DOHH2 (cell line): ENCODE measurements around the gene EID3.

Experiments
- H3F3A ChIP-seq: fragments of 200-600 bp; sonication (generic), shearing (Covaris generic); 2 replicates; pipeline ENCODE4 v1.6.0; 2016; ENCODE audit warnings: antibody characterized with exemption, mild to moderate bottlenecking; ENCODE audit not compliant: control insufficient read depth, insufficient read depth
- H3K27ac ChIP-seq: fragments of 200-600 bp; sonication (generic); 2 replicates; pipeline ENCODE4 v1.5.1; 2014; ENCODE audit warnings: low read depth, mild to moderate bottlenecking, low read length, moderate library complexity
- H3K27me3 ChIP-seq: fragments of 200-600 bp; sonication (generic); 2 replicates; pipeline ENCODE4 v1.6.1; 2014; ENCODE audit warnings: mild to moderate bottlenecking, low read length, mixed read lengths; ENCODE audit not compliant: control insufficient read depth
- H3K36me3 ChIP-seq: fragments of 200-600 bp; sonication (generic); 2 replicates; pipeline ENCODE4 v1.6.1; 2014; ENCODE audit warnings: mild to moderate bottlenecking, low read length, moderate library complexity, mixed read lengths; ENCODE audit not compliant: control insufficient read depth
- H3K4me1 ChIP-seq: fragments of 200-600 bp; sonication (generic); 2 replicates; pipeline ENCODE4 v1.6.1; 2014; ENCODE audit warnings: mild to moderate bottlenecking, low read length, mixed read lengths; ENCODE audit not compliant: control insufficient read depth
- H3K4me2 ChIP-seq: fragments of 200-600 bp; sonication (generic); 2 replicates; pipeline ENCODE4 v1.6.0; 2014; ENCODE audit warnings: mild to moderate bottlenecking, low read length, moderate library complexity
- H3K4me3 ChIP-seq: fragments of 200-600 bp; sonication (generic); 2 replicates; pipeline ENCODE4 v1.5.1; 2014; ENCODE audit warnings: mild to moderate bottlenecking, low read length, mixed read lengths
- H3K79me2 ChIP-seq: fragments of 200-600 bp; sonication (generic); 2 replicates; pipeline ENCODE4 v1.6.1; 2014; ENCODE audit warnings: mild to moderate bottlenecking, low read length, mixed read lengths; ENCODE audit not compliant: control insufficient read depth
- H3K9me2 ChIP-seq: fragments of 200-600 bp; sonication (generic); replicated peaks from 2 replicates; pipeline ENCODE4 v1.6.1; 2014; ENCODE audit warnings: mild to moderate bottlenecking, low read length, mixed read lengths; ENCODE audit not compliant: control insufficient read depth
- H3K9me3 ChIP-seq: fragments of 200-600 bp; sonication (generic); 2 replicates; pipeline ENCODE4 v1.6.1; 2014; ENCODE audit warnings: antibody characterized with exemption, low read length, mixed read lengths; ENCODE audit not compliant: control insufficient read depth, insufficient read depth
- H4K20me1 ChIP-seq: fragments of 200-600 bp; sonication (generic); 2 replicates; pipeline ENCODE4 v1.6.0; 2014; ENCODE audit warnings: low read depth, mild to moderate bottlenecking, antibody characterized with exemption, low read length, moderate library complexity; ENCODE audit not compliant: control insufficient read depth, insufficient read depth
- CTCF ChIP-seq: fragments of 200-600 bp; sonication (generic); IDR thresholded peaks from one replicate; pipeline ENCODE4 v1.5.1; 2014; ENCODE audit warnings: antibody characterized with exemption, mild to moderate bottlenecking, low read depth, low read length; ENCODE audit not compliant: poor library complexity, severe bottlenecking
- EZH2phosphoT487 ChIP-seq: fragments of 200-600 bp; sonication (generic); IDR thresholded peaks from 2 replicates; pipeline ENCODE4 v1.6.1; 2017; ENCODE audit warnings: borderline replicate concordance, mild to moderate bottlenecking, antibody characterized with exemption, low read length, moderate library complexity, mixed read lengths

EID3 gene

GRCh38 chr12:104310751-104311633 is 7.5 kb downstream of the EID3 start:
- H3K36me3 ChIP-seq, result peaks cover 68% of the 10 kb centered on the region
- no peaks in the 10 kb centered on the region for H3K27me3 ChIP-seq
- TF ChIP-seq EZH2phosphoT487, result no peak
- TF ChIP-seq CTCF, result no peak
- H3K4me1 ChIP-seq, result no peaks in the 10 kb centered on the region
- H3K4me3 ChIP-seq, result no peak overlapping the region
- no peak overlapping the region for H3K4me2 ChIP-seq
- H3K9me2 ChIP-seq, result no peaks in the 10 kb centered on the region
- no peak overlapping the region for H3K27ac ChIP-seq
- H3F3A ChIP-seq, result peaks cover 3% of the 10 kb centered on the region; the same call in 1 of the 2 replicates
- H4K20me1 ChIP-seq, result 0 out of 2 replicates have a peak, but pooled peaks cover 6% of the 10 kb centered on the region
- H3K9me3 ChIP-seq, result no peaks in the 10 kb centered on the region
- H3K79me2 ChIP-seq, result peaks cover 59% of the 10 kb centered on the region

- H3K27me3 ChIP-seq, result no peaks in the 10 kb centered on the region
- H3K9me2 ChIP-seq, result no peaks in the 10 kb centered on the region
- TF ChIP-seq CTCF, result no peak
- no peak for TF ChIP-seq EZH2phosphoT487
- 0 out of 2 replicates have a peak, but pooled peaks cover 3% of the 10 kb centered on the region for H4K20me1 ChIP-seq
- no peak overlapping the region for H3K27ac ChIP-seq
- no peaks in the 10 kb centered on the region for H3K4me1 ChIP-seq
- peaks cover 46% of the 10 kb centered on the region for H3K79me2 ChIP-seq
- H3K4me2 ChIP-seq, result no peak overlapping the region
- no peaks in the 10 kb centered on the region for H3K9me3 ChIP-seq
- H3K36me3 ChIP-seq, result peaks cover 73% of the 10 kb centered on the region
- no peak overlapping the region for H3K4me3 ChIP-seq
- peaks cover 3% of the 10 kb centered on the region; the same call in 1 of the 2 replicates for H3F3A ChIP-seq
Observed at GRCh38 chr12:104312202-104312601, 8.7 kb downstream of the EID3 start.

GRCh38 chr12:104312654-104313053 is 9.1 kb downstream of the EID3 start:
- Histone ChIP-seq H3K9me2 (no peaks in the 10 kb centered on the region), H3K36me3 (peaks cover 74% of the 10 kb centered on the region), H3K4me1 (no peaks in the 10 kb centered on the region), H3K27ac (no peak overlapping the region), H3K4me3 (no peak overlapping the region), H4K20me1 (0 out of 2 replicates have a peak, but pooled peaks cover 3% of the 10 kb centered on the region), H3F3A (peaks cover 3% of the 10 kb centered on the region; the same call in 1 of the 2 replicates), H3K9me3 (no peaks in the 10 kb centered on the region), H3K27me3 (no peaks in the 10 kb centered on the region), H3K4me2 (no peak overlapping the region), H3K79me2 (peaks cover 42% of the 10 kb centered on the region)
- TF ChIP-seq EZH2phosphoT487 (no peak), CTCF (no peak)
